ENCODE data around the gene CKLF.

DNA sequence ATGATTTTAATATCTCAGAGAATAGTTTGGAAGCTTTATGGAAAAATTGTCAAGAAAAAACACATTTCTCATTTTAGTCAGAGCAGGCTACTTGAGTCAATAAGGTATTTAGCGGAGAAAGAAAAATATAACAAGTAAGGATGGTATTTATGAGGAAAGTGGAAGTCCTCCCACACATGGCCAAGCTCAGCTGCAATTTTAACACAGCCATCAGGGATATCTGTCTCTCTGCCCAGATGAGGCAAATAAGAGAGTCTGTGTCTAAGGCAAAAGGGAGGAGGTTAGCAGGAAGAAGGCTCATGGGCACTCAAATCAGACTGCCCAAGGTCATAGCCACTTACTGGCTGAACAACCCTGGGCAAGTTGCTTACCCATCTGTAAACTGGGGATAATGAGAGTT lies 21.7 kb downstream of the CKLF start:
- TF ChIP-seq, protein P1, sequence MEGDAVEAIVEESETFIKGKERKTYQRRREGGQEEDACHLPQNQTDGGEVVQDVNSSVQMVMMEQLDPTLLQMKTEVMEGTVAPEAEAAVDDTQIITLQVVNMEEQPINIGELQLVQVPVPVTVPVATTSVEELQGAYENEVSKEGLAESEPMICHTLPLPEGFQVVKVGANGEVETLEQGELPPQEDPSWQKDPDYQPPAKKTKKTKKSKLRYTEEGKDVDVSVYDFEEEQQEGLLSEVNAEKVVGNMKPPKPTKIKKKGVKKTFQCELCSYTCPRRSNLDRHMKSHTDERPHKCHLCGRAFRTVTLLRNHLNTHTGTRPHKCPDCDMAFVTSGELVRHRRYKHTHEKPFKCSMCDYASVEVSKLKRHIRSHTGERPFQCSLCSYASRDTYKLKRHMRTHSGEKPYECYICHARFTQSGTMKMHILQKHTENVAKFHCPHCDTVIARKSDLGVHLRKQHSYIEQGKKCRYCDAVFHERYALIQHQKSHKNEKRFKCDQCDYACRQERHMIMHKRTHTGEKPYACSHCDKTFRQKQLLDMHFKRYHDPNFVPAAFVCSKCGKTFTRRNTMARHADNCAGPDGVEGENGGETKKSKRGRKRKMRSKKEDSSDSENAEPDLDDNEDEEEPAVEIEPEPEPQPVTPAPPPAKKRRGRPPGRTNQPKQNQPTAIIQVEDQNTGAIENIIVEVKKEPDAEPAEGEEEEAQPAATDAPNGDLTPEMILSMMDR (conservative IDR thresholded peaks at IDR 0.05): no peak
- TF ChIP-seq ZFX (IDR thresholded peaks at IDR 0.05): no peak
